ENCODE results near the gene ERCC2.

- no peak for TF ChIP-seq CTCF (conservative IDR thresholded peaks at IDR 0.05; ENCODE audit: low read length)
- TF ChIP-seq EZH2phosphoT487 (IDR thresholded peaks at IDR 0.05; ENCODE audit: borderline replicate concordance): no peak
These were observed 66.0 kb downstream of the ERCC2 start for GRCh38 chr19:45304141-45304926.
